Uterus (tissue), 4 donors: Measurements from ENCODE around the gene CFAP251. TPM values are rescaled to one million over a fixed set of nuclear protein-coding genes. Genes with fewer than 3 reads are reported as not detected.
"Not testable (repeated sequence)": the region's sequence is repeated elsewhere in the genome, so short reads cannot be mapped to it uniquely, and the experiment has no call there.

Experiments used
- DNase-seq, 2 donors: peaks; one replicate each; pipeline ENCODE4 v3.0.0-alpha.2; 2019 to 2020
- H3K27ac ChIP-seq, 2 donors: fragments of 200-600 bp; sonication (generic); 1 replicate in 1 of 2; 2 replicates in 1 of 2; pipeline ENCODE4 v1.5.1; 2016 to 2018
- H3K27me3 ChIP-seq, 2 donors: fragments of 200-600 bp; sonication (generic); one replicate each; pipeline ENCODE4 v1.5.1; 2018 to 2019; ENCODE audit warnings: control low read depth in 1 of 2
- H3K36me3 ChIP-seq, 2 donors: fragments of 200-600 bp; sonication (generic); one replicate each; pipeline ENCODE4 v1.5.1; 2019; ENCODE audit warnings: control low read depth in 1 of 2
- H3K4me1 ChIP-seq, 2 donors: fragments of 200-600 bp; sonication (generic); one replicate each; pipeline ENCODE4 v1.5.1; 2018 to 2019; ENCODE audit warnings: control low read depth in 1 of 2
- H3K4me3 ChIP-seq, 2 donors: fragments of 200-600 bp; sonication (generic); 1 replicate in 1 of 2; 2 replicates in 1 of 2; pipeline ENCODE4 v1.5.1; 2018 to 2019; ENCODE audit warnings: mild to moderate bottlenecking in 1 of 2
- H3K9me3 ChIP-seq, 2 donors: fragments of 200-600 bp; sonication (generic); one replicate each; pipeline ENCODE4 v1.5.1; 2019; ENCODE audit warnings: control low read depth in 1 of 2
- CTCF ChIP-seq, 4 experiments: fragments of 200-600 bp in 2 of 4; fragments of 450-650 bp in 2 of 4; sonication (generic) in 2 of 4; IDR thresholded peaks; one replicate each; pipeline ENCODE4 v1.5.1; 2016 to 2019; ENCODE audit warnings: antibody characterized with exemption in 4 of 4, mild to moderate bottlenecking in 2 of 4, moderate library complexity in 1 of 4
- POLR2A ChIP-seq, 2 donors: fragments of 450-650 bp; IDR thresholded peaks; one replicate each; pipeline ENCODE4 v1.6.1; 2016; ENCODE audit warnings: antibody characterized with exemption in 2 of 2, mild to moderate bottlenecking in 1 of 2, moderate library complexity in 1 of 2
- intact Hi-C: fragments of 100-400 bp; cut with DNase I; formaldehyde crosslinking; loops from one replicate; pipeline ENCODE4 v1.15.1; 2023; ENCODE audit warnings: low total_unique reads
- total RNA-seq, 4 donors: library from RNA; depleted of rRNA in 3 of 4; stranded (reverse); fragments of >200 nt in 3 of 4; gene quantifications; one replicate each; pipeline versions ENCODE4 v1.1.0 to v1.2.4, GENCODE V29; 2014 to 2023
- donor health status: DM: yes; HTN: yes; CAD: no.

Gene CFAP251
- total RNA-seq, 4 donors from 2014 or later: 5.9 to 135 (median 12.7) TPM

- no peaks in the 10 kb centered on the region for H3K4me1 ChIP-seq
- no peak for DNase-seq
- no peaks in the 10 kb centered on the region for H3K9me3 ChIP-seq
- no peak overlapping the region for H3K27ac ChIP-seq
- no peak overlapping the region for H3K4me3 ChIP-seq
- intact Hi-C loops: no loop called here
- H3K27me3 ChIP-seq: no peaks in the 10 kb centered on the region
- H3K36me3 ChIP-seq: no peaks in the 10 kb centered on the region
- TF ChIP-seq CTCF (IDR thresholded peaks at IDR 0.05): no peak
- no peak for TF ChIP-seq POLR2A (IDR thresholded peaks at IDR 0.05)
These were observed 267 bp downstream of the CFAP251 start for GRCh38 chr12:121918679-121919038.

- DNase-seq: no peak
These were observed 2.7 kb downstream of the CFAP251 start for GRCh38 chr12:121921066-121921465.

DNA sequence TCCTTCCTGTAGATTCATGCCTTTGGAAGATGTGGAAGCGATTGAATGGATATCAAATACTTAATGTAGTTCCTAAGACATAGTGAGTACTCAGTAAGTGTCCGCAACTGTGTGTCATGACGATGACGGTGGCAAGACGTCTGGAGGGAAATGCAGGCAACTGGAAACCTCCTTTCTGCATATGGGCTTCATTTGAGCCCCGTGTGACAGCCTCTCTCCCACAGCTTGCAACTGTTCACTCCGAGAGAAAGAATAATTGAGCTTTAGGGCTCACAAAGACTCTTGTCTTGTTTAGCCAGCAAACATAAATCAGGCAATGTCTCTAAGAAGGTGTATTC, 6.9 kb downstream of the CFAP251 start:
- no peaks in the 10 kb centered on the region for H3K27me3 ChIP-seq
- no peak for DNase-seq
- no peaks in the 10 kb centered on the region for H3K4me1 ChIP-seq
- H3K36me3 ChIP-seq: no peaks in the 10 kb centered on the region
- H3K27ac ChIP-seq: peak overlapping the region; percentile 84 to 92
- no peaks in the 10 kb centered on the region for H3K9me3 ChIP-seq
- intact Hi-C loops: no loop called here
- TF ChIP-seq POLR2A (IDR thresholded peaks at IDR 0.05): no peak
- no peak for TF ChIP-seq CTCF (IDR thresholded peaks at IDR 0.05)
- peak overlapping the region; percentile 17 to 18 for H3K4me3 ChIP-seq

More at GRCh38 chr12:121921066-121921465, 2.7 kb downstream of the CFAP251 start:
- intact Hi-C loops: no loop called here
- H3K27me3 ChIP-seq: no peaks in the 10 kb centered on the region
- H3K27ac ChIP-seq: no peak overlapping the region
- no peak overlapping the region for H3K4me3 ChIP-seq
- H3K4me1 ChIP-seq: no peaks in the 10 kb centered on the region
- H3K9me3 ChIP-seq: no peaks in the 10 kb centered on the region
- no peak for TF ChIP-seq POLR2A (IDR thresholded peaks at IDR 0.05)
- TF ChIP-seq CTCF (IDR thresholded peaks at IDR 0.05): no peak
- no peaks in the 10 kb centered on the region for H3K36me3 ChIP-seq

GRCh38 chr12:121926874-121927706, 8.7 kb downstream of the CFAP251 start:
- H3K4me1 ChIP-seq: no peaks in the 10 kb centered on the region
- H3K27me3 ChIP-seq: no peaks in the 10 kb centered on the region
- no peak overlapping the region for H3K4me3 ChIP-seq
- no peaks in the 10 kb centered on the region for H3K36me3 ChIP-seq
- TF ChIP-seq POLR2A (IDR thresholded peaks at IDR 0.05): no peak
- H3K27ac ChIP-seq: peak overlapping the region in 1 of 2 donors; percentile 21
- intact Hi-C loops: no loop called here
- no peaks in the 10 kb centered on the region for H3K9me3 ChIP-seq
- no peak for DNase-seq

GRCh38 chr12:121927813-121928212, 9.4 kb downstream of the CFAP251 start:
- peak overlapping the region in 1 of 2 donors; percentile 2 for H3K27ac ChIP-seq
- intact Hi-C loops: no loop called here
- no peaks in the 10 kb centered on the region for H3K36me3 ChIP-seq
- H3K4me3 ChIP-seq: no peak overlapping the region
- H3K4me1 ChIP-seq: no peaks in the 10 kb centered on the region
- H3K9me3 ChIP-seq: no peaks in the 10 kb centered on the region
- TF ChIP-seq POLR2A (IDR thresholded peaks at IDR 0.05) (no peak), CTCF (IDR thresholded peaks at IDR 0.05) (no peak)
- H3K27me3 ChIP-seq: no peaks in the 10 kb centered on the region
- no peak for DNase-seq

DNA sequence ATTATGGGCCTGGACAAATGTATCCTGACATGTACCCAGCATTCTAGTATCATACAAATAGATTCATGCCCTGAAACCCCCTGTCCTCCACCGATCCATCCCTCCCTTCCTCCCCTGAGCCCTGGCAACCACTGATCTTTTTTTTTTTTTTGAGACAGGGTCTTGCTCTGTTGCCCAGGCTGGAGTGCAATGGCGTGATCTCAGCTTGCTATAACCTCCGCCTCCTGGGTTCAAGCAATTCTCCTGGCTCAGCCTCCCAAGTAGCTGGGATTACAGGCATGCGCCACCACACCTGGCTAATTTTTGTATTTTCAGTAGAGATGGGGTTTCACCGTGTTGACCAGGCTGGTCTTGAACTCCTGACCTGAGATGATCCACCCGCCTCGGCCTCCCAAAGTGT, 11.2 kb downstream of the CFAP251 start:
- H3K4me1 ChIP-seq, H3K4me3 ChIP-seq, intact Hi-C loops, DNase-seq, H3K27ac ChIP-seq, H3K9me3 ChIP-seq, H3K27me3 ChIP-seq, H3K36me3 ChIP-seq: not testable (repeated sequence)
